Mesendoderm (in vitro differentiated cells): ENCODE measurements around the gene SMC4. TPM values are rescaled to one million over a fixed set of nuclear protein-coding genes. Genes with fewer than 3 reads are reported as not detected.
"Not testable (repeated sequence)": the region's sequence is repeated elsewhere in the genome, so short reads cannot be mapped to it uniquely, and the experiment has no call there.

Source experiments
- DNase-seq: peaks from one replicate; pipeline ENCODE4 v3.0.0; 2013
- H2AK5ac ChIP-seq: 2 replicates; pipeline ENCODE4 v1.6.1; 2013; ENCODE audit warnings: low read length, inconsistent platforms
- H2BK120ac ChIP-seq: 2 replicates; pipeline ENCODE4 v1.6.1; 2013; ENCODE audit warnings: low read depth, mild to moderate bottlenecking, low read length, moderate library complexity, mixed read lengths
- H2BK15ac ChIP-seq: replicated peaks from 2 replicates; pipeline ENCODE4 v1.6.1; 2013; ENCODE audit warnings: low read depth, mild to moderate bottlenecking, moderate library complexity
- H2BK5ac ChIP-seq: 2 replicates; pipeline ENCODE4 v1.6.1; 2013; ENCODE audit warnings: low read length, inconsistent platforms
- H3K18ac ChIP-seq: 2 replicates; pipeline ENCODE4 v1.6.1; 2013; ENCODE audit warnings: mild to moderate bottlenecking, low read length, mixed read lengths
- H3K23ac ChIP-seq: one replicate; pipeline ENCODE4 v1.6.1; 2013; ENCODE audit warnings: low read length
- H3K27ac ChIP-seq: 2 replicates; pipeline ENCODE4 v1.5.1; 2013; ENCODE audit warnings: low read depth, mild to moderate bottlenecking, inconsistent platforms, low read length, moderate library complexity
- H3K27me3 ChIP-seq: 2 replicates; pipeline ENCODE4 v1.6.1; 2013; ENCODE audit warnings: low read length, control low read depth, mild to moderate bottlenecking, inconsistent platforms; ENCODE audit not compliant: insufficient read depth, poor library complexity
- H3K36me3 ChIP-seq: 2 replicates; pipeline ENCODE4 v1.6.1; 2013; ENCODE audit warnings: low read length, inconsistent platforms; ENCODE audit not compliant: control insufficient read depth, insufficient read depth
- H3K4ac ChIP-seq: one replicate; pipeline ENCODE4 v1.6.1; 2013; ENCODE audit warnings: low read depth, mild to moderate bottlenecking, low read length, moderate library complexity
- H3K4me1 ChIP-seq: 2 replicates; pipeline ENCODE4 v1.6.1; 2013; ENCODE audit warnings: low read depth, low read length, inconsistent platforms; ENCODE audit not compliant: control insufficient read depth
- H3K4me2 ChIP-seq: 2 replicates; pipeline ENCODE4 v1.6.1; 2013; ENCODE audit warnings: low read length
- H3K4me3 ChIP-seq: 2 replicates; pipeline ENCODE4 v1.5.1; 2013; ENCODE audit warnings: mild to moderate bottlenecking, low read length
- H3K56ac ChIP-seq: one replicate; pipeline ENCODE4 v1.6.1; 2013; ENCODE audit warnings: low read length
- H3K79me1 ChIP-seq: 2 replicates; pipeline ENCODE4 v1.6.1; 2013; ENCODE audit warnings: low read length, inconsistent platforms
- H3K79me2 ChIP-seq: 2 replicates; pipeline ENCODE4 v1.6.1; 2013; ENCODE audit warnings: mild to moderate bottlenecking, low read length; ENCODE audit not compliant: control insufficient read depth, insufficient read depth
- H3K9ac ChIP-seq: 2 replicates; pipeline ENCODE4 v1.6.1; 2013; ENCODE audit warnings: low read length, inconsistent platforms
- H4K5ac ChIP-seq: one replicate; pipeline ENCODE4 v1.6.1; 2013; ENCODE audit warnings: low read length
- H4K8ac ChIP-seq: one replicate; pipeline ENCODE4 v1.6.1; 2013; ENCODE audit warnings: low read depth, mild to moderate bottlenecking, control low read depth, low read length, moderate library complexity
- WGBS: extraction: QIAGEN DNeasy Blood & Tissue Kit; methylation state at CpG from one replicate; pipeline ENCODE4 v1.1.7; 2013; ENCODE audit warnings: low lambda C conversion rate, missing lambda C conversion rate; ENCODE audit not compliant: insufficient coverage; ENCODE audit errors: extremely low coverage; 5-methylcytosine and 5-hydroxymethylcytosine counted together
- polyA plus RNA-seq, 2 experiments: library from polyadenylated mRNA; stranded (reverse); fragments of 200-250 nt; gene quantifications; one replicate each; pipeline ENCODE4 v1.2.3, GENCODE V29; 2013

The SMC4 gene
- 263 TPM for polyA plus RNA-seq (2013, experiment 1 of 2)
- 257 TPM for polyA plus RNA-seq (2013, experiment 2 of 2)

GRCh38 chr3:160399125-160400029 is at the start of gene SMC4, which contains the start of gene IFT80:
Gene SMC4, plus strand, starts transcription at chr3:160399650. Its CDS starts 1,177 bp downstream, at chr3:160400827.
Gene IFT80, minus strand, starts transcription at chr3:160399225. Its CDS starts 14,625 bp downstream, at chr3:160384600.
- Histone ChIP-seq H3K4ac (peak within 1 kb of the TSS; percentile 64), H3K4me2 (peak within 1 kb of the TSS; percentile 56), H3K79me2 (peaks cover 40% of the 10 kb centered on the region), H3K9ac (peak within 1 kb of the TSS; percentile 98), H3K36me3 (no peaks in the 10 kb centered on the region), H2BK120ac (peak within 1 kb of the TSS; percentile 69), H3K27ac (peak within 1 kb of the TSS; percentile 97), H3K4me1 (no peaks in the 10 kb centered on the region), H3K4me3 (peak within 1 kb of the TSS; percentile 98), H4K8ac (peak within 1 kb of the TSS; percentile 60), H2AK5ac (no peak within 1 kb of the TSS), H2BK15ac (peak within 1 kb of the TSS; percentile 88), H3K79me1 (no peaks in the 10 kb centered on the region), H3K23ac (peak within 1 kb of the TSS; percentile 30), H3K56ac (peak within 1 kb of the TSS; percentile 96), H3K27me3 (no peaks in the 10 kb centered on the region), H2BK5ac (peak within 1 kb of the TSS; percentile 88), H3K18ac (peak within 1 kb of the TSS; percentile 99), H4K5ac (no peak within 1 kb of the TSS)
- DNase-seq = peak; percentile 99
- WGBS = no CpG with 5 or more reads among the region's 63 CpGs

- WGBS = no CpG with 5 or more reads among the region's 4 CpGs
- DNase-seq = no peak
- H2BK5ac ChIP-seq = no peak overlapping the region
- H3K23ac ChIP-seq = no peak overlapping the region
- no peak overlapping the region for H2AK5ac ChIP-seq
- H3K4me1 ChIP-seq = no peaks in the 10 kb centered on the region
- H3K56ac ChIP-seq = no peak overlapping the region
- H3K4ac ChIP-seq = no peak overlapping the region
- no peak overlapping the region for H4K8ac ChIP-seq
- H3K9ac ChIP-seq = no peak overlapping the region
- H3K36me3 ChIP-seq = no peaks in the 10 kb centered on the region
- no peaks in the 10 kb centered on the region for H3K27me3 ChIP-seq
- no peak overlapping the region for H3K27ac ChIP-seq
- no peak overlapping the region for H4K5ac ChIP-seq
- H3K18ac ChIP-seq = no peak overlapping the region
- no peak overlapping the region for H3K4me3 ChIP-seq
- H3K79me1 ChIP-seq = no peaks in the 10 kb centered on the region
- H3K4me2 ChIP-seq = no peak overlapping the region
- H3K79me2 ChIP-seq = no peaks in the 10 kb centered on the region
- no peak overlapping the region for H2BK120ac ChIP-seq
- no peak overlapping the region for H2BK15ac ChIP-seq
Observed at GRCh38 chr3:160355826-160356225, 43.6 kb upstream of the SMC4 start.

- not testable (repeated sequence) for H3K4me3 ChIP-seq, H3K27me3 ChIP-seq, H3K27ac ChIP-seq, H4K8ac ChIP-seq, H3K18ac ChIP-seq, H2BK15ac ChIP-seq, H3K4ac ChIP-seq, H3K79me1 ChIP-seq, H3K36me3 ChIP-seq, H3K4me2 ChIP-seq, H3K56ac ChIP-seq, H3K9ac ChIP-seq, H3K23ac ChIP-seq, H2BK5ac ChIP-seq, H2AK5ac ChIP-seq, H3K4me1 ChIP-seq, DNase-seq, H2BK120ac ChIP-seq, H4K5ac ChIP-seq, H3K79me2 ChIP-seq
- WGBS = no CpG with 5 or more reads among the region's 2 CpGs
Observed at GRCh38 chr3:160362896-160363295, 36.6 kb upstream of the SMC4 start.

GRCh38 chr3:160365869-160366522 is 33.5 kb upstream of the SMC4 start:
- DNase-seq = no peak
- H3K4me2 ChIP-seq = no peak overlapping the region
- no peak overlapping the region for H3K4me3 ChIP-seq
- no peak overlapping the region for H2BK15ac ChIP-seq
- H3K4ac ChIP-seq = no peak overlapping the region
- no peaks in the 10 kb centered on the region for H3K79me2 ChIP-seq
- no peak overlapping the region for H3K27ac ChIP-seq
- H4K8ac ChIP-seq = no peak overlapping the region
- no peaks in the 10 kb centered on the region for H3K79me1 ChIP-seq
- no CpG with 5 or more reads among the region's 1 CpG for WGBS
- no peaks in the 10 kb centered on the region for H3K36me3 ChIP-seq
- H2BK5ac ChIP-seq = no peak overlapping the region
- H3K9ac ChIP-seq = no peak overlapping the region
- no peak overlapping the region for H3K23ac ChIP-seq
- no peak overlapping the region for H3K18ac ChIP-seq
- no peaks in the 10 kb centered on the region for H3K4me1 ChIP-seq
- no peak overlapping the region for H2AK5ac ChIP-seq
- H3K56ac ChIP-seq = no peak overlapping the region
- H3K27me3 ChIP-seq = no peaks in the 10 kb centered on the region
- H4K5ac ChIP-seq = no peak overlapping the region
- H2BK120ac ChIP-seq = no peak overlapping the region

GRCh38 chr3:160368804-160369203 is 30.6 kb upstream of the SMC4 start:
- no peak overlapping the region for H3K27ac ChIP-seq
- no peak overlapping the region for H4K5ac ChIP-seq
- H3K79me2 ChIP-seq = no peaks in the 10 kb centered on the region
- H3K4me1 ChIP-seq = no peaks in the 10 kb centered on the region
- DNase-seq = no peak
- no peak overlapping the region for H3K18ac ChIP-seq
- H3K27me3 ChIP-seq = no peaks in the 10 kb centered on the region
- no peak overlapping the region for H2AK5ac ChIP-seq
- no peak overlapping the region for H2BK15ac ChIP-seq
- H3K9ac ChIP-seq = no peak overlapping the region
- H2BK120ac ChIP-seq = no peak overlapping the region
- H3K4me2 ChIP-seq = no peak overlapping the region
- WGBS = no CpG with 5 or more reads among the region's 2 CpGs
- H3K36me3 ChIP-seq = no peaks in the 10 kb centered on the region
- no peak overlapping the region for H4K8ac ChIP-seq
- H3K56ac ChIP-seq = no peak overlapping the region
- H3K79me1 ChIP-seq = no peaks in the 10 kb centered on the region
- H3K4ac ChIP-seq = no peak overlapping the region
- no peak overlapping the region for H3K4me3 ChIP-seq
- H3K23ac ChIP-seq = no peak overlapping the region
- H2BK5ac ChIP-seq = no peak overlapping the region
